GM19035 (cell line): ENCODE results near the gene ASB13.
A peak's percentile ranks its signal among the peaks of the same experiment; 100 is the strongest.

Source experiments
- ATAC-seq: cut with Tn5 transposase; IDR thresholded peaks from one replicate; pipeline ENCODE4 v1.9.1; 2021; ENCODE audit not compliant: unreplicated experiment

Gene ASB13

GRCh38 chr10:5670662-5671375, 4.4 kb upstream of the ASB13 start:
- ATAC-seq = no peak

DNA sequence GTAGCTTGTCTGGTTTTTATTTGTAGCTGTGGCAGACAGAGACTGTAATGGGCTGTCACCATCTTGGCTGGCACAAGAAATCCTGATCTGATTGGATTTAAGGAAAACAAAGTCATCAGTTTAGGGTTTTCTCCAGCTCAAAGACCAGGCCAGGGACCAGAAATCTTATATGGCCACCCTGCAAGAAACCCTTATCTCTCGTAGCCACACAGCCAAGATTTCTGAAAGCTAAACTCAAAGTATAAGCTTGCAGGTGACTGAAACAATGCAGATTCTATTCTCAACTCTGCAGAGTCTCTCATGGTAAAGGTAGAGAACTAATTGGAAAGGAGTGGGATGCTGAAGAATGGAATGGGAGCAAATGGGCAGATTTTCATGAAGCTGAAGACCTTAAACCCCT, 3.2 kb upstream of the ASB13 start:
- no peak for ATAC-seq

DNA sequence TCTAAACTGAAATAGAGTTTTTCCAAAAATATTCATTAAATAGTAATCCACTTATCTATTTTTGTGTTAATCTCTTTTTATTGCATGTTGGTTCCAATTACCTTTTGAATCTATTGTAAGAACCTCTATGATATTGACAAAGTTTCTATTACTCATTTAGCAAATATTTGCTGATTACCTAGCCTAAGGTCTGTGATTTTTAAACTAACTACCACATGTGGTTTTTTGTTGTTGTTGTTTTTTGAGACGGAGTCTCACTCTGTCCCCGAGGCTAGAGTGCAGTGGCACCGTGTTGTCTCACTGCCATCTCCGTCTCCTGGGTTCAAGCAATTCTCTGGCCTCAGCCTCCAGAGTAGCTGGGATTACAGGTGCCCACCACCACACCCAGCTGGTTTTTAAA, 2.0 kb upstream of the ASB13 start:
- no peak for ATAC-seq

DNA sequence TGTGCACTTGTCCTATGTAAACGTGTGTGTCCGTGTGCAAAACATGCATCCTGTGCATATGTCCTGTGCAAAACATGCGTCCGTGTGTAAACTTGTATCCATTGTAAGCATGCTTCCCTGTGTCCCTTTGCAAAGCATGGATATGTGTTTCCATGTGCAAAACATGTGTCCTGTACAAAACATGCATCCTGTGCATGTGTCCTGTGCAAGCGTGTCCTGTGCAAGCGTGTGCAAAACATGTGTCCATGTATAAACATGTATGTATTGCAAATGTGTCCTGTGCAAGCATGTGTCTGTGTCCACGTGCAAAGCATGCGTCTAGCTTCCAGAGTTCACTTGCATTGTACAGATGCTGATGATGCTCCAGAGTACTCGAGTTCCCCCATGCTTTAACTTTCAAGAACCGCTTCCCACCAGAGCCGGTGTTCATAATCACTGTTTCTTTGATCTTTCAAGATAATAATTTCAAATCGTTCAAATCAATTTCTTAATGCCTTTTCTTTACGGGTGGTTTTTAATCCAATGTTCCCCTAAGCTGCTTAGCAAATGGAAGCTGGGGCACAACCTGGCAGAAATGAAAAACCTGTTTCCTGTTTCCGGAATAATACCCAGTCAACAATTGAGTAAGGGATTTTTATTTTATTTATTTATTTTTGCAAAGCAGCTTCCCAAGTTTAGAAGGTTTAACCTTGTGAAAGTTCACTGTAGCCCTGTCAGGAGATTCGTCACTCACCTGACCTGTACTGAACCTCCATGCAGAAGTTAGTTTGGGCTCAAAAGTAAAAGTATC, 641 bp upstream of the ASB13 start:
- ATAC-seq = no peak

DNA sequence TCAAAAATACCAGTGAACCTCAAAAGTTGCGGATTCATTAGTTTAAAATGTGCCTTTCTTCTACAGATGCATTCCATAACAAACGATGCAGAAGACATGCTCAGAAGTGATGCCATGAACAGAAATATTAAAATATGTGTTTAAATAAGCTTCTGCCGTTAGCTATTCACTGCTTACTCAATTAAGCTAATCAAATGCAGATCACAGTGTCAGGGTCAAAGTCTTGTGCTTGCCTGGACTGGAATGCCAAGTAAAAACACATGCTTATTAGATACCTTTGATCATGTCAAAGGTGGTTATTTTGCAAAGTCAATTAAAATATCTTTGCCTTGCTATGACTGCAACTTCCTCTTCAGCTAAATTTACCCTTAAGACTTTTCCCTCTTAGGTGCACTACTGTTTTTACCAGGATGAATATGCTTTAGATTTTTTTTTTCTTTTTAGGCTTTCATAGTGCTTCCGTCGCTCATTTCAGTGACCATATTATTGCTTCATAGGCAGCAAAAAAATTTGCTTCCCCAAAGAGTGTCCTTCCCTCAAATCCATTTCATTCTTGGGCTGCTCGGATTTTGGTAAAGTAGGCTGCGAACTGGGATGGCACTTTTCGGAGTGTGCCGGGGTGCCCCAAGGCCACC, 905 bp downstream of the ASB13 start:
- ATAC-seq = no peak

GRCh38 chr10:5663692-5664427, 2.5 kb downstream of the ASB13 start:
- no peak for ATAC-seq

DNA sequence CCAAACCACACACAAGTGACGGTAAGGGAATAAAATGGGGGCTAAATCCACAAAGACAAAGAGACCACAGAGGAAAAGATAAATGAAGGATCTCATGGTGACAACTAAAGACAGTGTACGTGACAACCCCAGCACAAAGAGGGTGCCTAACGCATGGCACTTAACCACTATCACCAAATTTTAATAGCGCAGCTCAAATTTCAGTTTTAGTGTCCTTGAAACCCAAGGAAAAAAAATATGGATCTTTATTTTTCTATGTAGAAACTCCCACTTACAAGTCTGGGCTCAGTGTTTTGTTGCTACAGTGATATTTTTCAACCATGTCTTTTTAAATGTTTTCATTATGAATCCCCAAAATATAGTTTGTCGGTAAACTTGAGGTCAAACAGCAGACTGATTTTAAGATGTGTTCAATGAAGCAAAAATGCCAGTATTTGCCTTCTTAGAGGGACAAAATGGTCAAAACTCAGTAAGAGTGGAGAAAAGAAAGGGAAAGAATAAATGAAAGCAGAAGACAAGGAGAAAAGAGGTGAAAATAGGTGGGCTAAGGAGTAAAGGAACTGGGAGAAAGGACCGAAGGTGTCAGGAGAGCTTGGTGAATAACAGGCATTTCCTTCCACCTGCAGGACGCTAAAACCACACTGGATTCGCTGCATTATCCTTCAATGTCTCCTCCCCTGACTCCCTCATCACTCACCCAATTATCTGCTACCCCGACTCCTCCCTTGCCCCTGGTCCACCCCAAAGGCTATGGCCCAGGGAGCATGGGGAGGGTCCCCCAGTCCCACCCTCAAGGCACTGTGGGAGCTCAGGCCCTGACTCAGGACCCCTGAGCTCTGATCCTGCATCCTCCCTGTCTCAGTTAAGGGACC, 3.5 kb downstream of the ASB13 start:
- no peak for ATAC-seq

DNA sequence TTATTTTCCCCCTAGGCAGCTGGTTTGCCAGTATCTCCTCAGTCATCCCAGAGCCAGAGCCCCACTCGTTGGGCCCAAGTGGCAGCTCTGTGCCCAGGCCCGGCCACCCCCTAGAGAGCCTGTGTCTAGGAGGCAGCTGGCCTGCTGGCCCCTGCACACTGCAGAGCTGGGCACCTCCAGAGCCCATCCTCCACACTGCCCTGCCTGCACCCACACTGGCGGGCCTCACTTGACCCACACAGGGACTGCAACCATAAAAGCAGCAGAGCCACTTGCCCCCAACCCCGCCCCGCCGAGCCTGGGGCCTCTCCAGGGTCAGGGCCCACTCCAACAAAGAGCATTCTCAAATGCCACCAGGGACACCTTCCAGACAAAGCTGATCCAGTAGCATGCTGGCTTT, 5.4 kb downstream of the ASB13 start:
- no peak for ATAC-seq

GRCh38 chr10:5659702-5660528, 6.5 kb downstream of the ASB13 start:
- peak; percentile 69 for ATAC-seq

DNA sequence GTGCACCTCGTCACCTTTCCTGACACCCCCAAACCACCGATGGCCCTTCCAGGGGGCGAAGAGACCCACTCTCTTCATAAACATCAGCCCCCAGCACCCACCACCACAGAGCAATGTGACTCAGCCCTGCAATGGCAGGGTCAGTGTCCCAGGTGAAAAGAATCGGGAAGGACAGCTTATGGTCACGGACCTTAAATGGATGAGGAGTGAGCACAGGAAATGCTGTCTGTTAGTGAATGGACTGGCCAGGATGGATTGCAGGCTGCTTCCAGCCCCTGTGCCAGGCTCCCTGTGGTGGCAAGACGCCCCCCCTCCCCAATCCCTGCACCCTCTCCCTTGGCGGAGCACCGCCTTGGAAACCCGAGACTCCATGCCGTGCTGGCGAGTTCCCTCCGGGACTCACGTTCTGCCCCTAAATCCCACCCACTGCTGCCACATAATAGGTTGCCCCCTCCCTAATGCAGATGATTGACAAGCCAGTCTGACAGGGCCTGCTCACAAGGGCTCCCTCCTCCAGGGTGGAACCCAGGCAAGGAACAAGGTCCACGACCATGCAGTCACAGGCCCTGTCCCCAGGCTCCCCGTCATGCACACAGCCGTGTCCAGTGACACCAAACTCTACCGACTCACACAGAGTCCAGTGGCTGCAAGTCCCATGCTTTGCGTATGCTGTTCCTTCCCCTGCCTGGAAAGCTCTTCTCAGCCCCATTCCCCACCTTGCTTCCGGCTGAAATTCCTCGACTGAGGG, 7.3 kb downstream of the ASB13 start:
- no peak for ATAC-seq

GRCh38 chr10:5656737-5657579, 9.4 kb downstream of the ASB13 start:
- ATAC-seq = no peak

- no peak for ATAC-seq
Observed at GRCh38 chr10:5655121-5655520, 11.3 kb downstream of the ASB13 start.

DNA sequence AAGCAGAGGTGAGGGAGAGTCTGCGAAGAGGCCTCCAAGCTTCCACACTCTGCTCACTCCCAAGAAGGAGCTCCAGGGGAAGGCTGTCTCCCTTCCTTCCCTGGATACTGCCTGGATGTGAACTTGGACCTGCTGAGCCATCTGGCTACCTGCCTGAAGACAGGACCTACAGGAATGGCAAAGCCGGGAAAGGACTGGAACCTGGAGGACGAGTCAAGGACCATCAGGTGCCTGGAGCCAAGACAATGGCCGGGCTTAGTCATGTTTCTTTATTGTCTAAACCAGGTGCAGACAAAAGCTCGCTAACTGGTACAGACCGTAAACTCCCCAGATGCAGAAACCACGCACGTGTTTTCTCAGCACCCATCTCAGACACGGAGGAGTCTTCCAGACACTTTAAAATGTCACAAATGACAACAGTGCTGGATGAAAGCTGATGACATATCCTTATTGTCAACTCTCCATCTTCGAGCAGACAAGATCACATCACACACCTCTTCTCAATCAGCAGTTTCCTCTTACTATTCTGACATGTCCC, 12.1 kb downstream of the ASB13 start:
- ATAC-seq = no peak

DNA sequence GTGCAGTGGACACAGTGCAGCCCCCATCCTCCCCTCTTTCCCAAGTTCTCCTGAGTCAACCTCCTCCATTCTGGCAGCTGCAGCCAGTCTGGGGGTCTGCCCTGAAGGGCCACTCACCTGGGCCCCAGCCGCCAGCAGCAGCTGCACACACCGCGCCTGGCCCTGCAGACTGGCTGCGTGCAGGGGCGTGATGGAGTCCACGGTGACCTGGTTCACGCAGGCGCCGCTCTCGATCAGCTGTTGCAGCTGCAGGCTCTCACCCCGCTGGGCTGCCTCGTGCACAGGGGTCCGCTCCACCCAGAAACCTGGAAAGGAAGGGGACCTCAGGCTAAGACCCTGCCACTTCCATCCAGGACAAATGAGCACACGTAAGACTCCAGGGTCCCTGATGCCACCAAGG, 13.6 kb downstream of the ASB13 start:
- no peak for ATAC-seq

DNA sequence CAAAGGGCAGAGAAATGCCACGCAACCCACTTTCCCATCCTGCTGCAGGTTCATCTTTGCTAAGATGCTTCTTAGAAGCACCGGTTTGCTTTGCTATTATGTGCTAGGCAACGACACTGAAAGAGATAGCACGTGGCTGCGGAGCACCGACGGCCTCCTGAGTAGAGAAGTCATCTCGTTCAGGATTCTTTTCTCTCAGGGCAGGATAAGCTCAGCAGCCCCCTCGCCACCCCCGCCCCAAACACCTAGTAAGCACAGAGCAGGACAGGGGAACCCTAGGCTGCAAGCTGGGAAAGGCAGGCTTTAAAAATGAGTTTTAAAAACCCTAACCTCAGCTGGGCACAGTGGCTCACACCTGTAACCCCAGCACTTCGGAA, 15.0 kb downstream of the ASB13 start:
- ATAC-seq = no peak

GRCh38 chr10:5650664-5651387, 15.6 kb downstream of the ASB13 start:
- ATAC-seq = no peak

- ATAC-seq = no peak
Observed at GRCh38 chr10:5649746-5650145, 16.6 kb downstream of the ASB13 start.
